Body of pancreas (tissue), 4 donors: ENCODE results near the gene GTPBP1.

Experiments
- POLR2A ChIP-seq, 3 donors: fragments of 450-650 bp; IDR thresholded peaks; one replicate each; pipeline ENCODE4 v1.6.1; 2016; ENCODE audit warnings: antibody characterized with exemption in 3 of 3, mild to moderate bottlenecking in 2 of 3
- TF ChIP-seq, protein P1 (sequence below), 7 experiments: fragments of 450-650 bp in 4 of 7; fragments of 200-600 bp in 3 of 7; sonication (generic) in 3 of 7; IDR thresholded peaks; one replicate each; pipeline ENCODE4 v1.5.1; 2016 to 2019; ENCODE audit warnings: antibody characterized with exemption in 7 of 7

DNA sequence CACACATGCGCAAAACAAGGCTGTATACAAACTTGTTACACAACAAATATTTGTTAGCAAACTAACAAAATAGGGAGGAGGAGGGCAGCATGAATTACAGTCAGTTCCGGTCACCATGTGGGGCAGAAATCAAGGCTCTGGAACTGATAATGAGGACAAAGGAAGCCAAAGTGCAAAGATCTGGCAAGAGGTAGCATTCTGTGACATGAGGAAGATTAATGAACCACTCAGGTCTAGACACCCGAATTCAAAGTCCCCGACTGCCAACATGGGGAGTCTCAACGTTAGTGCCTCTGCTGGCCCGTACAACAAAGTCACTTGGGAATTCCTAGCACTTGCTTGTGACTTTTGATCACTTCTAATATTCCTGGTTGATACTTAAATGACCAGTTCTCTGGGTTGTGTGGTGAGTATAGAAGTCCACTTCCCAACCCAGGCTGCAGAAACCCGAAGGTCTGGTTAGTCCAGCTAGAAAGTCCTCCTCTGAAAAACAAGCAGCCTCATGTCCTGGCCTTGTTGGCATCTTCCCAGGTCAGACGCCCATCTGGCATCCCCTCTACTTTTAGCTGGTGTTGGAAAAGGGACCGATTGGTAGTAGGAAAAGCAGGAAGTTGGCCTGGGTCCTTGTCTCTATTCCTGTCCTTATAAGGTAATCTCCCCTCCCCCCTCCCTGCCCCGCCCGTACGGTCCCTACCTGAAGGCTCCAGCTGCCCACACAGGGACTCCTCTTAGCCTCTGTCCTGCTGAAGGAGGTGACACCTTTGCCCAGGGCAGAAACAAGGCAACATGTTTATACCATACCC, 48.4 kb downstream of the GTPBP1 start:
- TF ChIP-seq, protein P1, sequence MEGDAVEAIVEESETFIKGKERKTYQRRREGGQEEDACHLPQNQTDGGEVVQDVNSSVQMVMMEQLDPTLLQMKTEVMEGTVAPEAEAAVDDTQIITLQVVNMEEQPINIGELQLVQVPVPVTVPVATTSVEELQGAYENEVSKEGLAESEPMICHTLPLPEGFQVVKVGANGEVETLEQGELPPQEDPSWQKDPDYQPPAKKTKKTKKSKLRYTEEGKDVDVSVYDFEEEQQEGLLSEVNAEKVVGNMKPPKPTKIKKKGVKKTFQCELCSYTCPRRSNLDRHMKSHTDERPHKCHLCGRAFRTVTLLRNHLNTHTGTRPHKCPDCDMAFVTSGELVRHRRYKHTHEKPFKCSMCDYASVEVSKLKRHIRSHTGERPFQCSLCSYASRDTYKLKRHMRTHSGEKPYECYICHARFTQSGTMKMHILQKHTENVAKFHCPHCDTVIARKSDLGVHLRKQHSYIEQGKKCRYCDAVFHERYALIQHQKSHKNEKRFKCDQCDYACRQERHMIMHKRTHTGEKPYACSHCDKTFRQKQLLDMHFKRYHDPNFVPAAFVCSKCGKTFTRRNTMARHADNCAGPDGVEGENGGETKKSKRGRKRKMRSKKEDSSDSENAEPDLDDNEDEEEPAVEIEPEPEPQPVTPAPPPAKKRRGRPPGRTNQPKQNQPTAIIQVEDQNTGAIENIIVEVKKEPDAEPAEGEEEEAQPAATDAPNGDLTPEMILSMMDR (IDR thresholded peaks at IDR 0.05) = peak in 2 of 7 experiments; percentile 3 to 6
- TF ChIP-seq POLR2A (IDR thresholded peaks at IDR 0.05) = no peak
